Measurements from ENCODE around the gene PITPNM3.

DNA sequence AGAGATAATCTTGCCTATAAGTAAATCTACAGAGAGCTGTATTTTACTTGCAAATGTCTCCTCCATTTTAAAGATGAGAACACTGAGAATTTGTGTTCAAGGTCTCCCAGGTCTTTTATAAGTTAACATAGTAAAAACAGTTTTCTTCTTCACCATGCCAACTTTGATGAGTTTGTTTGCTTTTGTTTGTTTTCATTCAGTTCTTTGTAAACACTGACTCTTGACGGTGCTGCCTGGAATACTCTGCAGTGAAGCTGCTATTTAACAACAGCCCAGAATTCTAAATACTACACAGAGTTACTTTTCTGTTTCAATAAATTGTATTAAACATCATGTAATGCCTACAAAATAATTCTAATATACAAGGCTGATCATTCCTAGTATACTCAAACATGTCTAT lies 41.4 kb upstream of the PITPNM3 start:
- no peak for TF ChIP-seq ZFP30 (CRISPR knock-in tag; IDR thresholded peaks at IDR 0.05)
- no peak for TF ChIP-seq GLIS3 (CRISPR knock-in tag; IDR thresholded peaks at IDR 0.05)
- TF ChIP-seq CSRNP3 (CRISPR knock-in tag; IDR thresholded peaks at IDR 0.05) = no peak
- no peak for TF ChIP-seq RARB (CRISPR knock-in tag; IDR thresholded peaks at IDR 0.05)
- TF ChIP-seq TOX (CRISPR knock-in tag; IDR thresholded peaks at IDR 0.05; ENCODE audit: borderline replicate concordance) = no peak
- TF ChIP-seq, protein P1, sequence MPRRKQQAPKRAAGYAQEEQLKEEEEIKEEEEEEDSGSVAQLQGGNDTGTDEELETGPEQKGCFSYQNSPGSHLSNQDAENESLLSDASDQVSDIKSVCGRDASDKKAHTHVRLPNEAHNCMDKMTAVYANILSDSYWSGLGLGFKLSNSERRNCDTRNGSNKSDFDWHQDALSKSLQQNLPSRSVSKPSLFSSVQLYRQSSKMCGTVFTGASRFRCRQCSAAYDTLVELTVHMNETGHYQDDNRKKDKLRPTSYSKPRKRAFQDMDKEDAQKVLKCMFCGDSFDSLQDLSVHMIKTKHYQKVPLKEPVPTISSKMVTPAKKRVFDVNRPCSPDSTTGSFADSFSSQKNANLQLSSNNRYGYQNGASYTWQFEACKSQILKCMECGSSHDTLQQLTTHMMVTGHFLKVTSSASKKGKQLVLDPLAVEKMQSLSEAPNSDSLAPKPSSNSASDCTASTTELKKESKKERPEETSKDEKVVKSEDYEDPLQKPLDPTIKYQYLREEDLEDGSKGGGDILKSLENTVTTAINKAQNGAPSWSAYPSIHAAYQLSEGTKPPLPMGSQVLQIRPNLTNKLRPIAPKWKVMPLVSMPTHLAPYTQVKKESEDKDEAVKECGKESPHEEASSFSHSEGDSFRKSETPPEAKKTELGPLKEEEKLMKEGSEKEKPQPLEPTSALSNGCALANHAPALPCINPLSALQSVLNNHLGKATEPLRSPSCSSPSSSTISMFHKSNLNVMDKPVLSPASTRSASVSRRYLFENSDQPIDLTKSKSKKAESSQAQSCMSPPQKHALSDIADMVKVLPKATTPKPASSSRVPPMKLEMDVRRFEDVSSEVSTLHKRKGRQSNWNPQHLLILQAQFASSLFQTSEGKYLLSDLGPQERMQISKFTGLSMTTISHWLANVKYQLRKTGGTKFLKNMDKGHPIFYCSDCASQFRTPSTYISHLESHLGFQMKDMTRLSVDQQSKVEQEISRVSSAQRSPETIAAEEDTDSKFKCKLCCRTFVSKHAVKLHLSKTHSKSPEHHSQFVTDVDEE (CRISPR knock-in tag; IDR thresholded peaks at IDR 0.05) = no peak
- no peak for TF ChIP-seq PPARA (CRISPR knock-in tag; IDR thresholded peaks at IDR 0.05; ENCODE audit: borderline replicate concordance)
- TF ChIP-seq CREB5 (CRISPR knock-in tag; IDR thresholded peaks at IDR 0.05; ENCODE audit: low read depth) = no peak
- no peak for TF ChIP-seq ZNF8 (CRISPR knock-in tag; IDR thresholded peaks at IDR 0.05)
- TF ChIP-seq ZFP3 (CRISPR knock-in tag; IDR thresholded peaks at IDR 0.05) = no peak

Data from SK-N-SH treated with all-trans-retinoic acid at 6 μM for 48 hours (cell line).